MG63 (cell line): ENCODE results near the gene DOCK10. TPM values are rescaled to one million over a fixed set of nuclear protein-coding genes. Genes with fewer than 3 reads are reported as not detected.
"Not testable (repeated sequence)": the region's sequence is repeated elsewhere in the genome, so short reads cannot be mapped to it uniquely, and the experiment has no call there.

Experiments
- DNase-seq: peaks from one replicate; pipeline ENCODE4 v3.0.0-alpha.2; 2020
- H3K27me3 ChIP-seq: fragments of 250-450 bp; sonication (Bioruptor Pico); 2 replicates; pipeline ENCODE4 v1.5.1; 2020; ENCODE audit warnings: mild to moderate bottlenecking, moderate library complexity
- H3K36me3 ChIP-seq: fragments of 250-450 bp; sonication (Bioruptor Pico); 2 replicates; pipeline ENCODE4 v1.5.1; 2020; ENCODE audit warnings: mild to moderate bottlenecking, moderate library complexity
- H3K4me3 ChIP-seq: fragments of 250-450 bp; sonication (Bioruptor Pico); 2 replicates; pipeline ENCODE4 v1.5.1; 2020; ENCODE audit warnings: mild to moderate bottlenecking, moderate library complexity
- H3K9me3 ChIP-seq: fragments of 250-450 bp; sonication (Bioruptor Pico); 2 replicates; pipeline ENCODE4 v1.5.1; 2020; ENCODE audit warnings: mild to moderate bottlenecking, moderate library complexity
- total RNA-seq: library from RNA; depleted of rRNA; stranded (reverse); fragments of >200 nt; shearing (Covaris generic); gene quantifications from 2 replicates; pipeline ENCODE4 v1.2.3, GENCODE V29; 2014; ENCODE audit warnings: low replicate concordance

DOCK10 gene
- total RNA-seq, 1 experiment from 2014 or later, result 10.1 TPM

DNA sequence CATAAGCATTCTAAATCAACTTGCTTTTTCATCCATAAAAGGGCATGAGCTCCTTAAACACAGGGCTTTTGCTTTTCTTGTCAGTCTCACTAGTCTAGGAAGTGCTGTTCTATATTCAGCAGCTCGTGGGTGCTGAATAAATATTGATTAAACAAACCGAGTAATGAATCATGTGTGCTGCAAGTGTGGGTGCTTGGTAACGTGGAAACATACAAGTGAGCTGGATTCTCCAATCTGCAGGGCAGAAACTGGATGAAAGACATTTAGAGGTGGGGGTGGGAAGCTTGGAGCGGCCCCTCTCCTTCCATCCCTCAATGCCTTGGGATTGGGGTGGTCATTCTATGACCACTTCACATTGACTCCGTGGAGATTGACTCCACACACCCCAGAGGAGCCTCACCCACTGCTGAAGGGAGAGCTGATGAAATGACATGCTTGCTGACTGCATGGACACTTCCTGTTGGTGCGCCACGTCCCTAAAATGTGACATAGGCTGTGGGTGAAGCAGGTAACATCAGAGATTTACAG is 114.6 kb downstream of the DOCK10 start:
- no peak for DNase-seq
- peaks cover 20% of the 10 kb centered on the region for H3K36me3 ChIP-seq
- no peaks in the 10 kb centered on the region for H3K9me3 ChIP-seq
- H3K27me3 ChIP-seq, result no peaks in the 10 kb centered on the region
- no peak overlapping the region for H3K4me3 ChIP-seq

DNA sequence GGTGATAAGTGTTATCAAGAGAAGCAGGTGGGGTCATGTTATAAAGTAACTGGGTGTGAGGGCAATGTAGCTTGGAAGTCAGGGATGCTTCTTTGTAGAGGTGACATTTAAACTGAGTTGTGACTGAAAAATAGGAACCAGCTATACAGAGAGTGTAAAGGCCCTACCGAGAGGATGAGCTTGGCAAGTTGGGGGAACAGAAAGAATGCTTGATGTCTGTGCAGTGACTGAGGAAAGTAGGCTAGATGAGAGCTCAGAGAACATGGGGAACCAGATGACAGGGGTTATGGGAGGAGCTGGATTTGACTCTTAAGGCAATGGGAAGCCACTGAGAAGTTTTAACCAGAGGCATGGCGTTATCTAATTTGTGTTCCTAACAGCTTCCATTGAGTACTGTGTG is 115.3 kb downstream of the DOCK10 start:
- H3K9me3 ChIP-seq, result no peaks in the 10 kb centered on the region
- H3K27me3 ChIP-seq, result no peaks in the 10 kb centered on the region
- no peak for DNase-seq
- peaks cover 20% of the 10 kb centered on the region for H3K36me3 ChIP-seq
- no peak overlapping the region for H3K4me3 ChIP-seq

DNA sequence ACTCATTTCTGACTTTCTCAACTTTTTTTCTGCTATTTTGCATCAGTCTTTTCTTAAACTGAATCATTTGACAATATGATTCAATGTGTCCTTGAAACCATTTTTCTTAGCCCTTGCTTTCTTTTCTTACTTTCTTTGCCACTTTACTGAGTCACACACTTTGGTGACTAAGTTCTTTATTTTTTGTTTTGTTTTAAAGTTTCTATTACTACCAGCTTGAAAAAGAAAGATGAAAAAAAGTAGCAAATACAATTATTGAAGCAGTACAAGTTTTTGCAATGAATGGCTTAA is 116.5 kb downstream of the DOCK10 start:
- no peak overlapping the region for H3K4me3 ChIP-seq
- H3K9me3 ChIP-seq, result no peaks in the 10 kb centered on the region
- H3K27me3 ChIP-seq, result no peaks in the 10 kb centered on the region
- peaks cover 17% of the 10 kb centered on the region for H3K36me3 ChIP-seq
- no peak for DNase-seq

DNA sequence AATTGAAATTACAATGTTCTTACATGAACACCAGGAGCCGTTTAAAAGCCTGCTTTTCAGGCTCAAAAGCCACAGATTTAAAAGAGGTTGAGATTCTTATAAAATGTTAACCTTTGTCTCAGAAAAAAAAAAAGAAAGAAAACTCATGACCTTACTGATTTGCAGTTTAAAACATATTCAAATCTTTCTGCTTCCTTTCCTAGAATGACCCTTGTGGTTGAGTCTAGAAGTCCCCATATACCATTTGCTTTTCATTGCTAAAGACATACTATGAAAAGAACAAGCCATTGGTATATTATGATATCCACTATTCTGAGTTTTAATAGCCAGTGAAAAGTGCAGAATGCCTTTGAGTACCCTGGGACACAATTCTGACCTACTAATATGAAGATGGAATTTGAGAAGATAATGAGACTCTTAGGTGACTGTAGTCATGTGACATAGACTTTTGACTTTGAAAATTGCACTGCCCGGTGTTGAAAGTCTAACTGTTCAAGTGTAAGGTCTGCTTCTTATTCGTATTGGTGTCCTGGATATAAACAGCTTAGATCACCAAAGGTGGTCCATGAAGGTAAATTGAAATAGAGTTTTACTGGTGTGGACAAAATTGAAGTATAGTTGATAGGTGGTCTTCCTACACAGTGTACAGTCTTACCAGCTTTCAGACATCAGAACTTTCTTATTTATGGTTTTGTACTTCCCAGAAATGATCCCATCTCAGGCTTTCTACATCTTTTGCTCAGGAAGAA is 117.0 kb downstream of the DOCK10 start:
- Histone ChIP-seq H3K36me3 (peaks cover 17% of the 10 kb centered on the region; the same call in 1 of the 2 replicates), H3K4me3 (no peak overlapping the region), H3K27me3 (no peaks in the 10 kb centered on the region), H3K9me3 (no peaks in the 10 kb centered on the region)
- no peak for DNase-seq

DNA sequence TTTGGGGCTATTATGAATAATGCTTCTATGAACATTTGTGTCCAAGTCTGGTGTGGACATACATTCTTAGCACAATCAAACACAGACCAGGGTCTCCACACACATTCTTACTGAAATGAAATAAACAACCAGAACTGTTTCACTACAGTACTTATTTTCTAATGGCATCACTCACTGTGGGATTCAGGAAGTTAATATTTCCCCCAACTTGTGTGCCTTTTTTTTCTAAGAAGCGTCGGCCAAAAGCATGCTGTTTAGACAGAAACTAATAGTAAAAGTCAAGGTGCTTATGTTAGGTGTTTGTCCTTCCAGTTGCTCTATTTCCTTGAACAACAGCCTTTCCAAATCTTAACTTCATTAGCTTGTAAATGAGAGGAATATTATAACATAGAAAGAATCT is 117.6 kb downstream of the DOCK10 start:
- no peak for DNase-seq
- Histone ChIP-seq H3K4me3 (no peak overlapping the region), H3K27me3 (no peaks in the 10 kb centered on the region), H3K9me3 (no peaks in the 10 kb centered on the region), H3K36me3 (peaks cover 15% of the 10 kb centered on the region; the same call in 1 of the 2 replicates)

DNA sequence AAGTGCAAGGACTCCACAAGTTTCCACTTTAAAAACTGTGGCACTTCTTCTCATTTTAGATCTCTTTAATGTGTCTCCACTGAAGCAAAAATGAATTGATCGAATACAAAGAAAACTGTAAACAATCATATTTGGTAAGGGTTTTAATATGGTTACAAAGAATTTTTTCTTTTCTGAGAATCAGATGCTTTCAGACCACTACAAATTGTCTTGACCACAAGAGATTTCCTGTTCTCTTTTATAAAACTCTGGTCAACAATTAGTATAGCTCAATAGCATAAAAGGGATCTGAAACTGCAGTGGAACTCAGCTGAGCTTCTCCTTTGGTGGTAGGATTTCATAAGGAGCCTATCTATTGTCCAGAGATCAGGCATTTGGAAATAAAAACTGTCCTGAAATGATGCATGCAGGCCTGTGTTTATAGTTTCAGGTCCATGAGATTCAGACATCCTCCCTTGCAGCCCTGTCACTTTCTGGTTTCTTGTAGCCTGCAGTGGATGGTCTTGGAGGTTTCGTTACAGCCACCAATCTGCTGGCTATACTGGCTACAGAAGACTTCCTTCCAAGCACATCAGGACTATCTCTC is 120.0 kb downstream of the DOCK10 start:
- Histone ChIP-seq H3K27me3 (no peaks in the 10 kb centered on the region), H3K36me3 (peaks cover 13% of the 10 kb centered on the region; the same call in 1 of the 2 replicates), H3K4me3 (no peak overlapping the region), H3K9me3 (no peaks in the 10 kb centered on the region)
- DNase-seq, result no peak

DNA sequence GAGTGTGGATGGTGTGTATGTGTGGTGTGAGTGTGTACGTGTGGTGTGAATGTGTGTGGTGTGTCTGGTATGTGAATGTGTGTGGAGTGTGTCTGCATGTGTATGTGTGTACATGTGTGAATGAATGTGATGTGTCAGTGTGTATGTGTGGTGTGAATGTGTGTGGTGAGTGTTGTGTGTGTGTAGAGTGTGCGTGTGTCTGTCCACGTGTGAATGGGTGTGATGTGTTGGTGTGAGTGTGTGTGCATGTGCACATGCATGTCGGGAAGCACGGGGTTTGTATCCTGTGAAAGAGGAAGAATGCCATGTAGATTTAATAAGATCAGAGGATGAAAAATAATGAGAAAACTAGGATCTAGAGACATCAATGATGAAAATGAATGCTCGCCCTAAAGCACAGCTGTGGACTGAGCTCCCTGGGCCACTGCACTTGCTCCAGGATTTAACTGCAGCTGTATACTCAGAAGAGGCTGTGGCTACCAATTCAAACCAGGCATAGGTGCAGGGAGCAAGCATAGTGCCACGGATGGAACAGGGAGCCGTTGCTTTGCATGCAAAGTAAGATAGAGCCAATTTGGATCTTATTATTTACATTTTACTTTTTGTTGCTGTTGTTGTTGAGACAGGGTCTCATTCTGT is 122.7 kb downstream of the DOCK10 start:
- no peak overlapping the region for H3K4me3 ChIP-seq
- H3K27me3 ChIP-seq, result no peaks in the 10 kb centered on the region
- DNase-seq, result no peak

DNA sequence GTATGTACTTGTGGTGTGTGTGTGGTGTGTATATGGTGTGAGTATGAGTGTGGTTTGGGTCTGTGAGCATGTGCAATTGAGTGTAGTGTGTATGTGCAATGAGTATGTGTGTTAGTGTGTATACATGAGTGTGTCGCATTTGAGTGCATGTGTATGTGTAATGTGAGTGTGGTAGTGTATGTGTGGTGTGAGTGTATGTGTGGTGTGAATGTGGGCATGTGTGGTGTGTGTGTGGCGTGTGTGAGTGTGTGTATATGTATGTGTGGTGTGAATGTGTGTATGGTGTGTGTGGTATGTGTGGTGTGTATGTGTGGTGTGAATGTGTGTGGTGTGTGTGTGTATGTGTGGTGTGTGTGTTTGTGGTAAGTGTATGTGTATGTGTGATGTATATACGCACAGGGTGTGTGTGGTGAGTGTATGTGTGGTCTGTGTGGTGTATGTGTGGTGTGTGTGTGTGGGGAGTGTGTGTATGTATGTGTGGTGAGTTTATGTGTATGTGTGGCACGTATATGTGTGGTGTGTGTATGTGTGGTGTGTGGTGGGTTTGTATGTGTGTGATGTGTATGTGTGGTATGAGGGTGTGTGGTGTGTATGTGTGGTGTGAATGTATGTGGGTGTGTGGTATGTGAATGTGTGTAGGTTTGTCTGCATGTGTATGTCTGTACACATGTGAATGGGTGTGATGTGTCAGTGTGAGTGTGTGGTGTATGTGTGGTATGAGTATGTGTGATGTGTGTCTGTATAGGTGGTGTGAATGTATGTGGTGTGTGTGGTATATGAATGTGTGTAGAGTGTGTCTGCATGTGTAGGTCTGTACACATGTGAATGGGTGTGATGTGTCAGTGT is 123.4 kb downstream of the DOCK10 start:
- no peaks in the 10 kb centered on the region for H3K36me3 ChIP-seq
- H3K27me3 ChIP-seq, result no peaks in the 10 kb centered on the region

More for the DNA sequence above, 122.7 kb downstream of the DOCK10 start:
- no peaks in the 10 kb centered on the region for H3K9me3 ChIP-seq
- no peaks in the 10 kb centered on the region for H3K36me3 ChIP-seq

DNA sequence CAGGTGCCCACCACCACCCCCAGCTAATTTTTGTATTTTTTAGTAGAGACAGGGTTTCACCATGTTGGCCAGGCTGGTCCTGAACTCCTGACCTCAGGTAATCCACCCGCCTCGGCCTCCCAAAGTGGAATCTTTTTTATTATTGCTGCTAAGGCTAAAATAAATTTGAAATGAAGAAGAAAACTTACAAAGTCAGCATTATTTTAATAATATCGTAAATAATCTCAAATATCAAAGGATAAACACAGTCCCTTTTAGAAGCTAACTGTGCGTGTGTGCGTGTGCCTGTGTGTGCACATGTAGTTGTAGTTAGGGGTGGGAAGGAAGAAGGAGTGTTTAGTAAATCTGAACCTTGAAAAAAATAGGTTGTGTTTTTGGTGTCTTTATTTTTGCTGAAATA is 125.0 kb downstream of the DOCK10 start:
- not testable (repeated sequence) for H3K27me3 ChIP-seq, H3K9me3 ChIP-seq, DNase-seq, H3K4me3 ChIP-seq, H3K36me3 ChIP-seq

More for the DNA sequence above, 123.4 kb downstream of the DOCK10 start:
- DNase-seq, result no peak
- Histone ChIP-seq H3K4me3 (no peak overlapping the region), H3K9me3 (no peaks in the 10 kb centered on the region)

DNA sequence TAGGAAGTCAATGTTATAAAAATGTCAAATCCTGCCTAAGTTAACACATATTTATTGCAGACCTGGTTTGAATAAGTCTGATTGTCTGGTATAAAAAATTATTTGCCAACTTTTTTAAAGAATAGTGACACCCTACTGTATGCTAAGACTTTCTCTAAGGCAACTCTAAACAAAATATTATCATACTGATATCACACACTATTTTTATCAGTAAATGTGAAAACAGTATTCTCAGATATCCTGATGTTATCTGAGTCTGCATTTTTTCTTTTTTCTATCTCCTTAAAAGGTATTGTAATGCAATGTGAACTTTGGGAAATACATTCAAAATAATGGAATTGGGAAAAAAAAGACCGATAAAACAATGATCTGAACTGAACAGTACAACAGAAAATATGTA is 127.1 kb downstream of the DOCK10 start:
- no peak for DNase-seq
- H3K27me3 ChIP-seq, result no peaks in the 10 kb centered on the region
- no peaks in the 10 kb centered on the region for H3K9me3 ChIP-seq
- no peaks in the 10 kb centered on the region for H3K36me3 ChIP-seq
- no peak overlapping the region for H3K4me3 ChIP-seq

DNA sequence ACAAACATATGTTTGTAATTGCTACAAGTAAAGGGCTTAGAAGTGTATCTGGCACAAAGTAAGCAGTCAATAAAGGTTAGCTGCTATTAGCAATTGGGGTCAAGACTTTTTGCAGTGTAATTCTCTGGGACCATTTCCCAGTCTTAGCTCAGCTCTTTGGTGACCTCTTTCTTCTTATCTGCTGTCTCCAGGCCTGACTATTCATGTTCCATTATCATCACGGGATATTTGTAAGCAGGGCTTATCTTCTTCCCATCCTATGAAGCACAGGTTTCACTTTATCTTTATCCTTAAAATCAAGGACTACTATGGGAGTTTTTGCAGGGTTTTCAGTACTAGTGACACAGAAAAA is 131.7 kb downstream of the DOCK10 start:
- DNase-seq, result no peak
- Histone ChIP-seq H3K4me3 (no peak overlapping the region), H3K27me3 (no peaks in the 10 kb centered on the region)

DNA sequence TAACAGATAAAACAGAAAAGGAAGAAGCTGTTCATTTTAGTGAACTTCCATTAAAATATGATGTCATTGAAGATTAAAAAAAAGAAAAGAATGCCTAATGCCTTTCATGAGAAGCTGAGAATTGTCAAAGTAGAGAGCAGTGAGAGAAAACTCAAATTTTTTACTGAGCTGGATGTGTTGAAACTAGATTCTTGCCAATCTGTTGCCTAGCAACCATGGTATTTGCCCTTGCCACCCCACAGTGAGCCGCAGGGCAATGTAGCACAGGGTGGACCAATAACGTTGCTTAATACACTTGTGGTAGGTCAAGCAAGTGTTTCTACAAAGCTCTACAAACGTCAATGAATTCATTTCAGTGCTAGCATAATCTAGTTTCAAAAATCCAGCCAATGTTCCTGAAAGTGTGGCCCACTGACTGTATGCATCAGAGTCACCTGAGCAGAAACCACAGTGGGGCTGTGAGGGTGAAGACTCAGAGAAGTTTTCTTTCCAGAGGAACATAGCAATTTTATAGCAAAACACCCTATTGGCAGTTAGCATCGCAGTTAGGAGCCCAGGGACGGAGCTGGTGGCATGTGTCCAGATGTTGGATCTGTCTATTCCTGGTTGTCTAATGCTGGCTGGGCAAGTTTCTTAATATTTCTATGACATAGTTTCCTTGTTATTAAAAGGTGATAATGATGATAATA is 132.2 kb downstream of the DOCK10 start:
- Histone ChIP-seq H3K4me3 (no peak overlapping the region), H3K36me3 (no peaks in the 10 kb centered on the region; the same call in 1 of the 2 replicates), H3K9me3 (no peaks in the 10 kb centered on the region), H3K27me3 (no peaks in the 10 kb centered on the region)
- DNase-seq, result peak; percentile 42

More for the DNA sequence above, 131.7 kb downstream of the DOCK10 start:
- Histone ChIP-seq H3K36me3 (no peaks in the 10 kb centered on the region; the same call in 1 of the 2 replicates), H3K9me3 (no peaks in the 10 kb centered on the region)

DNA sequence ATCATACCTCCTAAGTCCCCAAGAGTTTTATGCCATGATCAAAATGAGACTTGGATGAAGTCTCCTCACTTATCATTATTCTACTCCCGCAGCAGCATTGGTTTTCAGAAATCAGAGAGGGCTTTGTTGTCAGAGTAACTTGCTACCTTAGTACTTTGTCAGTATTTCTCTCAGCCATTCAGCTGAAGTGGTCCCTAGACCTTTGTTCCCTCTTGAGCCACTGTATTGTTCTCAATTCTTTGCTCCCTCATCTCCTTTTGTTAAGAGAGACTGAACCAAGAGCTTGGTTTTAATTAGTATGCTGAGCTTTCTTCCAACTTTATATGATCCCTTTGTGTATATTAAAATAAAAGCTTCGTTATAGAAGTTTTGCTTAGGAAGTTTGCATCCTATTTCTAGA is 133.4 kb downstream of the DOCK10 start:
- Histone ChIP-seq H3K27me3 (no peaks in the 10 kb centered on the region), H3K36me3 (no peaks in the 10 kb centered on the region; the same call in 1 of the 2 replicates), H3K9me3 (no peaks in the 10 kb centered on the region), H3K4me3 (no peak overlapping the region)
- no peak for DNase-seq

DNA sequence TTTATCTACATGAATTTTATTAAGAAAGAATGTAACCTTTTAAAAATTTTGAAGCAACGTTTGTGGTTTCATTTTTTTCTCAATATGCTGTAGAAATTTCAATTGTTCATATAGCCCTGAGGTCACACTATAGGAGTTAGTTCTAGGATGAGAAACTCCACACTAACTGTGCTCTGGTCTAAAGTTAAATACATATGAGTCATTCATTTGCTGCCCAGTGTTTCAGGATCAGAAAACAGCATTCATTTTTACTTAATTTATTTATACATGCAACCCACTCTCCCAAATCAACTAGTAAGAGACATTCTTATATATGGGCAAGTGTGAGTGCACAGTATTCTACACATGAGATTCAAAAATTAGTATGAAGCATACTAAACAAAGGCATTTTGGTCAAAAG is 137.9 kb downstream of the DOCK10 start:
- no peak for DNase-seq
- no peaks in the 10 kb centered on the region for H3K9me3 ChIP-seq
- H3K27me3 ChIP-seq, result no peaks in the 10 kb centered on the region
- H3K4me3 ChIP-seq, result no peak overlapping the region
- no peaks in the 10 kb centered on the region; the same call in 1 of the 2 replicates for H3K36me3 ChIP-seq

DNA sequence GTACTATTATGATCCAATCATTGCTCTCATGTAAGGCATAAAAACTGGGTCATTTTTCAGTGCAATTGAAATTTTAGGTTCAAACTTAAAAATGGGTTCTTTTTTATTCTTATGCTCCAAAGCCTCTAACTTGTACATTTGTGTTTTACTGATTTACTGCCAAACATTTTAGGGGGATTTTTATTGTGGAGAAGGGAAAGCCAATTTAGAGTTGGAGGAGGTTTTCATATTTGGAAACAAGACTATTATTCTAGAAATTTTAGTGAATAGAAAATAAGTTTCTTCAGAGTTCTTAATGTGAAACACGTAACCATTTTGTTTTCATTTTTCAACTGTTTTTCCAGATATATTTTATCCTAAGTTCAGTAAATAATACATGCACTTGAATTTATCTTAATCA is 138.6 kb downstream of the DOCK10 start:
- no peaks in the 10 kb centered on the region; the same call in 1 of the 2 replicates for H3K36me3 ChIP-seq
- no peak for DNase-seq
- no peaks in the 10 kb centered on the region for H3K9me3 ChIP-seq

DNA sequence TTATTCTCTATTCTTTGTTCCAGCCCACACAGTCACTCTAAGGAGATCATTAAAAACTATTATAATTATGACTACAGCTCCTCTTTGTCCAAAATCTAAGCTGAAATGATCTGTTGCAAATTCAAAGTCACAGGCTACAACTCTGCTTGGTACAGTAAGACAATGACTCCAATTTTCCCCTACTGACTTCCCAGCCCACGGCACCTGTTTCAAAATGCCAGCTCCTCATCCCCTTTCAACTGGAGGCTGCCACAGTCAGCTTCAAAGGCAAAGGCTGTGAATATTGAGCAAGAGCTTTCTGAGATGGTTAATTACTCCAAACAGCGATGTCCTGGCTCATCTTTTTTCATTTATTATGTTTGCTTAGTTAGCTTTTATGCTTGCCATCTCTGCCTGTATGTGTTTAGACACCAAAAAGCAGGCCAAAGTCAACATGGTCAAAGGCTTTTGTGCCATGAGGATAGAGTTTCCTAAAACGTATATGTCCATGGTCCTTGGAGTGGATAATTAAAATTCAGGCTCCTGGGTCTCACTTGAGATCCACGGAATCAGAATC is 141.1 kb downstream of the DOCK10 start:
- Histone ChIP-seq H3K4me3 (no peak overlapping the region), H3K9me3 (no peaks in the 10 kb centered on the region), H3K36me3 (no peaks in the 10 kb centered on the region), H3K27me3 (no peaks in the 10 kb centered on the region)
- DNase-seq, result no peak

More for the DNA sequence above, 138.6 kb downstream of the DOCK10 start:
- no peaks in the 10 kb centered on the region for H3K27me3 ChIP-seq
- H3K4me3 ChIP-seq, result no peak overlapping the region
